ENCODE results near the gene ETDC. TPM values are rescaled to one million over a fixed set of nuclear protein-coding genes. Genes with fewer than 3 reads are reported as not detected.
"Not testable (repeated sequence)": the region's sequence is repeated elsewhere in the genome, so short reads cannot be mapped to it uniquely, and the experiment has no call there.

Gene ETDC
- total and polyA plus RNA-seq, 8 donors = not detected

GRCh38 chrX:135304741-135305140 is 4.5 kb upstream of the ETDC start:
- Histone ChIP-seq H3K27ac (no peak overlapping the region), H3K9me3 (no peaks in the 10 kb centered on the region), H3K4me1 (no peaks in the 10 kb centered on the region), H3K27me3 (no peaks in the 10 kb centered on the region), H3K36me3 (no peaks in the 10 kb centered on the region), H3K4me3 (no peak overlapping the region)
- 60 to 96% (median 82%) methylated on average over 2 of the region's 2 CpGs for WGBS, 5 donors
- no peak for DNase-seq
- intact Hi-C loops (cut with DNase I; ENCODE audit: low total_unique reads) = no loop called here
- no peak for TF ChIP-seq POLR2AphosphoS5 (IDR thresholded peaks at IDR 0.05)
- no peak for TF ChIP-seq CTCF (IDR thresholded peaks at IDR 0.05)
- no peak for TF ChIP-seq POLR2A (IDR thresholded peaks at IDR 0.05)
- TF ChIP-seq EP300 (IDR thresholded peaks at IDR 0.05) = no peak

DNA sequence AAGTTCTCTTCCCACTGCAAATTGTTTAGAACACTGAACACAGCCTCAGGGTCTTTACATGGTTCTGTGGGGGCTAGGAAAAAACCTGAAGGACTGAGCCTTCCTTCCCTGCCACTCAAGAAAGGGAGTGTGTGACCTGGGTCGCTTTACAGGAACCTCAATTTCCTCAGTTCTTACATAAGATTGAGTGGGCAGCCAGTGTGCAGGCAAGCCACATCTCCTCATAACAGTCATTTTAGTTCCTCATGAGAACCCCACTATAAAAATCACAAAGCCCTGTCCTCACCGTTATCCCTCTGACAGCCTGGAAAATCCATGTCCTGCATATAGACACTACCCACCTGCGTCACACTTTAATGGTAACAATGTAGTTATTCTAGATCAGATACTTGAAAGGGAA is 2.1 kb upstream of the ETDC start:
- no peak for DNase-seq
- Histone ChIP-seq H3K27ac (no peak overlapping the region), H3K4me1 (no peaks in the 10 kb centered on the region), H3K4me3 (no peak overlapping the region), H3K36me3 (no peaks in the 10 kb centered on the region), H3K27me3 (no peaks in the 10 kb centered on the region), H3K9me3 (no peaks in the 10 kb centered on the region)
- WGBS, 5 donors = 71 to 95% (median 78%) methylated on average over 3 of the region's 3 CpGs
- intact Hi-C loops (cut with DNase I; ENCODE audit: low total_unique reads) = no loop called here
- no peak for TF ChIP-seq POLR2A (IDR thresholded peaks at IDR 0.05)
- TF ChIP-seq POLR2AphosphoS5 (IDR thresholded peaks at IDR 0.05) = no peak
- no peak for TF ChIP-seq EP300 (IDR thresholded peaks at IDR 0.05)

GRCh38 chrX:135308345-135308855 is 880 bp upstream of the ETDC start:
- no peaks in the 10 kb centered on the region for H3K9me3 ChIP-seq
- no peak for DNase-seq
- intact Hi-C loops (cut with DNase I; ENCODE audit: low total_unique reads) = no loop called here
- no peaks in the 10 kb centered on the region for H3K27me3 ChIP-seq
- no peaks in the 10 kb centered on the region for H3K4me1 ChIP-seq
- WGBS, 5 donors = 10 to 47% (median 35%) methylated on average over 1 of the region's 1 CpG
- H3K36me3 ChIP-seq = no peaks in the 10 kb centered on the region
- H3K27ac ChIP-seq = no peak overlapping the region
- H3K4me3 ChIP-seq = no peak overlapping the region
- TF ChIP-seq POLR2AphosphoS5 (IDR thresholded peaks at IDR 0.05) = no peak
- TF ChIP-seq CTCF (IDR thresholded peaks at IDR 0.05) = no peak
- no peak for TF ChIP-seq EP300 (IDR thresholded peaks at IDR 0.05)

GRCh38 chrX:135315864-135316263 is 6.6 kb downstream of the ETDC start:
- Histone ChIP-seq H3K9me3 (peaks cover 0 to 20% (median 1%) of the 10 kb centered on the region in 4 donors), H3K27me3 (no peaks in the 10 kb centered on the region), H3K4me1 (no peaks in the 10 kb centered on the region), H3K4me3 (no peak overlapping the region), H3K36me3 (peaks cover 0 to 7% (median 0%) of the 10 kb centered on the region in 4 donors), H3K27ac (no peak overlapping the region)
- WGBS, 5 donors = 88 to 100% (median 94%) methylated on average over 1 of the region's 1 CpG
- DNase-seq = no peak
- no peak for TF ChIP-seq POLR2A (IDR thresholded peaks at IDR 0.05)
- no peak for TF ChIP-seq EP300 (IDR thresholded peaks at IDR 0.05)
- no peak for TF ChIP-seq POLR2AphosphoS5 (IDR thresholded peaks at IDR 0.05)
- no peak for TF ChIP-seq CTCF (IDR thresholded peaks at IDR 0.05)
- intact Hi-C loops (cut with DNase I; ENCODE audit: low total_unique reads) = no loop called here

- Histone ChIP-seq H3K27me3 (no peaks in the 10 kb centered on the region), H3K9me3 (peaks cover 0 to 32% (median 9%) of the 10 kb centered on the region in 4 donors), H3K4me3 (no peak overlapping the region), H3K4me1 (peaks cover 0 to 5% (median 0%) of the 10 kb centered on the region in 4 donors), H3K36me3 (peaks cover 0 to 19% (median 2%) of the 10 kb centered on the region in 4 donors), H3K27ac (no peak overlapping the region)
- DNase-seq = no peak
- intact Hi-C loops (cut with DNase I; ENCODE audit: low total_unique reads) = no loop called here
- 76 to 100% (median 95%) methylated on average over 1 to 5 of the region's 5 CpGs for WGBS, 5 donors
- TF ChIP-seq POLR2AphosphoS5 (IDR thresholded peaks at IDR 0.05) = no peak
- TF ChIP-seq POLR2A (IDR thresholded peaks at IDR 0.05) = no peak
- no peak for TF ChIP-seq CTCF (IDR thresholded peaks at IDR 0.05)
- TF ChIP-seq EP300 (IDR thresholded peaks at IDR 0.05) = no peak
These were observed 15.2 kb downstream of the ETDC start for GRCh38 chrX:135324463-135324862.

DNA sequence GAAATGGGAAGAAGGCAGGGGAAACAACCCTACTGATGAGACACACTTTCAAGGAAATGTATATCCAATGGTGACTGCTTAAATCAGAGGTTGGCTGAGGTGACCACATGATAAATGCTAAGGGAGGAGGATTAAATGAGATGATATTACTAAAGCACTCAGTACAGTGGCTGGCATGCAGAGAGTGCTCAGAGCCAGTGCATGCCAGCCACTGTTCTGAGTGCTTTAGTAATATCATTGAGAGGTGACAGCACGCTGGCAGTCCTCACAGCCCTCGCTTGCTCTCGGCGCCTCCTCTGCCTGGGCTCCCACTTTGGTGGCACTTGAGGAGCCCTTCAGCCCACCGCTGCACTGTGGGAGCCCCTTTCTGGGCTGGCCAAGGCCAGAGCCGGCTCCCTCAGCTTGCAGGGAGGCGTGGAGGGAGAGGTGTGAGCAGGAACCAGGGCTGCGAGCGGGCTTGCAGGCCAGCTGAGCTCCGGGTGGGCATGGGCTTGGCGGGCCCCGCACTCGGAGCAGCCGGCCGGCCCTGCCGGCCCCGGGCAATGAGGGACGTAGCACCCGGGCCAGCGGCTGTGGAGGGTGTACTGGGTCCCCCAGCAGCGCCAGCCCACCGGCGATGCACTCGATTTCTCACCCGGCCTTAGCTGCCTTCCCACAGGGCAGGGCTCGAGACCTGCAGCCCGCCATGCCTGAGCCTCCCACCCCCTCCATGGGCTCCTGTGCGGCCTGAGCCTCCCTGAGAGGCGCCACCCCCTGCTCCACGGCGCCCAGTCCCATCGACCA is 15.9 kb downstream of the ETDC start:
- H3K4me3 ChIP-seq; H3K4me1 ChIP-seq; H3K27me3 ChIP-seq; DNase-seq; H3K27ac ChIP-seq; intact Hi-C loops (cut with DNase I; ENCODE audit: low total_unique reads): not testable (repeated sequence)
- 89 to 100% (median 98%) methylated on average over 11 to 26 of the region's 32 CpGs; no CpG with 5 or more reads in 1 of the 5 donors for WGBS, 5 donors
- peaks cover 0 to 31% (median 9%) of the 10 kb centered on the region in 4 donors for H3K9me3 ChIP-seq
- H3K36me3 ChIP-seq = peaks cover 0 to 19% (median 4%) of the 10 kb centered on the region in 4 donors
